Measurements from ENCODE around the gene SPEM3.
A peak's percentile ranks its signal among the peaks of the same experiment; 100 is the strongest.

SPEM3 gene

DNA sequence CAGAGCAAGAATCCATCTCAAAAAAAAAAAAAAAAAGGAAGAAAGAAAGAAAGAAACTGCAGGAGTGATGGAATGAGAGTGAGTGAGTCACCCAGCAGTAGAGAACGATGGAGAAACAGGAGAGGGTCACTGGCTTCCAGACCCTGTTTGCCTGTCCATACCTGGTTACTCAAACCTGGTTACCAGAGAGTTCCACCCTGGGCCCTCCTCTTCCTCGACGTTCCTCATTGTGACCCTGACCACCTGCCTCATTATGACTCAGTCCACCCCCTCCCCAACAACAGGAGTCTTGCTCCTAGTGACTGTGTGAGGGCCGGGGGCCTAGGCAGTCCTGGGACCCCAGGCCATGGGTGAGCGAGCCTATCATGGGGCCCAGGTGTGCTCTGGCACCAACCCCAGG, at the start of gene SPEM3:
TSS of gene SPEM3 (plus strand) at position 301 of the 400 bp plus-strand sequence. CDS start at position 347, 46 bp downstream.
- TF ChIP-seq, protein P1, sequence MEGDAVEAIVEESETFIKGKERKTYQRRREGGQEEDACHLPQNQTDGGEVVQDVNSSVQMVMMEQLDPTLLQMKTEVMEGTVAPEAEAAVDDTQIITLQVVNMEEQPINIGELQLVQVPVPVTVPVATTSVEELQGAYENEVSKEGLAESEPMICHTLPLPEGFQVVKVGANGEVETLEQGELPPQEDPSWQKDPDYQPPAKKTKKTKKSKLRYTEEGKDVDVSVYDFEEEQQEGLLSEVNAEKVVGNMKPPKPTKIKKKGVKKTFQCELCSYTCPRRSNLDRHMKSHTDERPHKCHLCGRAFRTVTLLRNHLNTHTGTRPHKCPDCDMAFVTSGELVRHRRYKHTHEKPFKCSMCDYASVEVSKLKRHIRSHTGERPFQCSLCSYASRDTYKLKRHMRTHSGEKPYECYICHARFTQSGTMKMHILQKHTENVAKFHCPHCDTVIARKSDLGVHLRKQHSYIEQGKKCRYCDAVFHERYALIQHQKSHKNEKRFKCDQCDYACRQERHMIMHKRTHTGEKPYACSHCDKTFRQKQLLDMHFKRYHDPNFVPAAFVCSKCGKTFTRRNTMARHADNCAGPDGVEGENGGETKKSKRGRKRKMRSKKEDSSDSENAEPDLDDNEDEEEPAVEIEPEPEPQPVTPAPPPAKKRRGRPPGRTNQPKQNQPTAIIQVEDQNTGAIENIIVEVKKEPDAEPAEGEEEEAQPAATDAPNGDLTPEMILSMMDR (conservative IDR thresholded peaks at IDR 0.05; ENCODE audit: low read depth, low read length), result no peak
- no peak within 1 kb of the TSS for H3K4me3 ChIP-seq (ENCODE audit: low read depth, low read length)
- no peak for DNase-seq (ENCODE audit: low read depth)

DNA sequence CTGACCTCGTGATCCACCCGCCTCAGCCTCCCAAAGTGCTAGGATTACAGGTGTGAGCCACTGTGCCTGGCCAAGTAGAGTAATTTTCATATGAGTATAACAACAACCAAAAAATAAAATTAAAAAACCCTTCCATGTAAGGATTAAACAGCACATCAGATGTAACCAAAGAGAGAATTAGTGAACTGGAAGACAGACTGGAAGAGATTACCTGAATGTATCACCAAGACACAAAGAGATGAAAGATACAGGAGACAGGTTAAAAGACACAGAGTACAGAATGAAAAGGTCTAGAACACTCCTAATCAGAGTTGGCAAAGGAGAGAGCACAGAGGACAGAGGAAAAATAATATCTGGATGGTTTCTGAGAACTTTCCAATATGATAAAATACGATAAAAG, 49.5 kb upstream of the SPEM3 start:
- DNase-seq (ENCODE audit: low read depth), result no peak
- TF ChIP-seq, protein P1 (conservative IDR thresholded peaks at IDR 0.05; ENCODE audit: low read depth, low read length), result no peak
- no peak overlapping the region for H3K4me3 ChIP-seq (ENCODE audit: low read depth, low read length)

DNA sequence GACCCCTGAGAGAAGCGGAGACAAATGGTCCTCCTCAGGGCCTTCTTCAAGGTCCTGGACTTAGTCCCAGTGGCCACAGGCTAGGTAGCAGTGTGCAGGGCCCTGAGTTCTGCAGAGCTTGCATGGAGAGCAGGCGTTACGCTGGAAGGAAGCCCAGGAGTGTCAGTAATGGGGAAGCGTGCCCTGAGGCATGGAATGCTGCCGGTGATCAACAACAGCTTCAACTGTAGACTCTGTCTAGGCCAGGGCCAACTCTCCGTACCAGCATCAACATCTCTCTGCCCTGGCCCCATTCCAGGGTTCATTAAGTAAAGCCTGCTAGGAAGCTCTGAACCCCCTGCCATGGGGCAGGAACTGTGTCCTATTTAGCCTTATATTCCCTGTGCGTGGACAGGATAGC, 48.3 kb upstream of the SPEM3 start:
- DNase-seq (ENCODE audit: low read depth), result no peak
- TF ChIP-seq, protein P1 (conservative IDR thresholded peaks at IDR 0.05; ENCODE audit: low read depth, low read length), result no peak
- H3K4me3 ChIP-seq (ENCODE audit: low read depth, low read length), result no peak overlapping the region

DNA sequence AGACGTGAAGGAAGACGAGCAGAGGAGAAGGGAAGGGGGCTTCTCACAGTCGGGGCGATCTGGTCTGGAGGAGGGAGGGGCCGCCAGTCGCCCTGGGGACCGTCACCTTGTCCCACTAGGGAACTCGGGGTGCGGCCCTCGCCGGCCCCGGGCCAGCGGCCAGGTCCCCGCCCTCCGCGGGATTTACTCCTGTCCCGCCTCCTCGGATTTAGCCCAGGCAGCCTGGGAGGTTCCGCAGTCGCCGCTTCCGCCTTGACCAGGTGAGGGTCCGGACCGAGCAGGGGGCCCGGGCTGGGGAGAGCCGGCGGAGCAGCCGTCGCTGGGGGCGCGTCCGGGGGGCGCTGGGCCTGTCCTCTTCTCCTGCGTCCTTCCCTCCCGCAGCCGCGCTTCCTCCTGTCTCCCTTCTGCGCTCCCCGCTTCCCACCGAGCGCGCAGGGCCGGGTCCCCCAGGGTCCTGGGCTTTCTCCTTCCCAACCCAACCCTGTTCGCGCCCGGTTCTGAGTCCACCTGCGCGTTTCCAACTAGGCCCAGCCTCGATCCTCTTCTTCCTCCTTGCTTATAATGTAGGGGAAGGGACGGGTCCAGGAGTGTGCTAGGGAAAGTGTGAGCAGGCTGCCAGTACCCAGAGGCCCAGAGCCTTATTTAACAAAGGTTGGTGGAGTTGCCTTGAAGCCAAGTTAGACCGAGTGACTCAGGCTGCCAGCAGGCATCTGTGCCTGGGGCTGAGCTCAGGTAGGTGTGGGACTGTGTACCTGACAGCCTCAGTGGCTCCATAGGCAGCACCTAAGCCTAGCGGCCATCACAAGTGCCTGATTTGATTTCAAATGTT, 47.6 kb upstream of the SPEM3 start, which contains the start of gene TNK1:
TSS of gene TNK1 (plus strand) at position 235 of the 829 bp plus-strand sequence. CDS start 1,838 bp downstream, outside the sequence.
- H3K4me3 ChIP-seq (ENCODE audit: low read depth, low read length), result peak within 1 kb of the TSS; percentile 24
- DNase-seq (ENCODE audit: low read depth), result no peak
- TF ChIP-seq, protein P1 (conservative IDR thresholded peaks at IDR 0.05; ENCODE audit: low read depth, low read length), result no peak

DNA sequence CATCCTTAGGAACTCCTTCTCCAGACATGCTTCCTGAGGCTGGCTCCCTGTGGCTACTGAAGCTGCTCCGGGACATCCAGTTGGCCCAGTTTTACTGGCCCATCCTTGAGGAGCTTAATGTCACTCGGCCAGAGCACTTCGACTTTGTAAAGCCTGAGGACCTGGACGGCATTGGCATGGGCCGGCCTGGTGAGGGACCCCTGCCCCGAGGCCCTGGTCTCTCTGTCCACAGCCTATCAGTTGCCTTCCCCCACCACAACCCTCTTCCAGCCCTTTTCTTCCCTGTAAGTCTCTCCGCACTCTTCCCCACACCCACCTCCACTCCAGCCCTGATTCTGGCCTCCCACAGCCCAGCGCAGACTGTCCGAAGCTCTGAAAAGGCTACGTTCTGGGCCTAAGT, 45.8 kb upstream of the SPEM3 start:
- TF ChIP-seq, protein P1 (conservative IDR thresholded peaks at IDR 0.05; ENCODE audit: low read depth, low read length), result no peak
- no peak for DNase-seq (ENCODE audit: low read depth)
- H3K4me3 ChIP-seq (ENCODE audit: low read depth, low read length), result no peak overlapping the region

DNA sequence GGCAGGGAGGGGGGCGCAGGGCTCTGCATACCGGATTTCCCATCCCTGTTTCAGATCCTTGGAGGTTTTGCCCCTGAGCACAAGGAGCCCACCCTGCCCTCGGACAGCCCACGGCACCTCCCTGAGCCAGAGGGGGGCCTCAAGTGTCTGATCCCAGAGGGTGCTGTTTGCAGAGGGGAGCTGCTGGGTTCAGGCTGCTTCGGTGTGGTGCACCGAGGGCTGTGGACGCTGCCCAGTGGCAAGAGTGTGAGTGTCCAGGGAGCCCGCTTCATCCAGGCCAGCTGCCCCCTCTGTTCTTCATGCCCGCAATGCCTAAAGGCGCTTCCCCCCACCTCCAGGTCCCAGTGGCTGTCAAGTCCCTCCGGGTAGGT, 45.3 kb upstream of the SPEM3 start:
- TF ChIP-seq, protein P1 (conservative IDR thresholded peaks at IDR 0.05; ENCODE audit: low read depth, low read length), result no peak
- no peak overlapping the region for H3K4me3 ChIP-seq (ENCODE audit: low read depth, low read length)
- no peak for DNase-seq (ENCODE audit: low read depth)
